K562 (cell line): Measurements from ENCODE around the gene RELL2. TPM values are rescaled to one million over a fixed set of nuclear protein-coding genes. Genes with fewer than 3 reads are reported as not detected.
A peak's percentile ranks its signal among the peaks of the same experiment; 100 is the strongest.

Experiments
- DACH1 ChIP-seq: fragments of 450-650 bp; IDR thresholded peaks from 2 replicates; pipeline ENCODE4 v1.6.1; 2018; ENCODE audit not compliant: partially characterized antibody
- ETV1 ChIP-seq: fragments of 450-650 bp; conservative IDR thresholded peaks from 2 replicates; pipeline ENCODE4 v1.6.1; 2016; ENCODE audit warnings: missing genetic modification characterization, control low read depth, low read depth, missing compliant biosample characterization
- FOXJ2 ChIP-seq: fragments of 200-800 bp; sonication (Bioruptor generic); IDR thresholded peaks from 2 replicates; pipeline ENCODE4 v1.6.1; 2016; ENCODE audit warnings: missing genetic modification characterization, missing compliant biosample characterization
- GABPA ChIP-seq: fragments of 200-800 bp; sonication (Bioruptor generic); conservative IDR thresholded peaks from 2 replicates; pipeline ENCODE4 v1.6.1; 2016; ENCODE audit warnings: low read depth, missing genetic modification characterization, missing compliant biosample characterization
- KAT2B ChIP-seq: IDR thresholded peaks from one replicate; pipeline ENCODE4 v1.6.1; 2012; ENCODE audit warnings: low read depth, mild to moderate bottlenecking, control low read depth, inconsistent platforms, low read length, moderate library complexity
- NEUROD1 ChIP-seq: fragments of 150-350 bp; IDR thresholded peaks from 2 replicates; pipeline ENCODE4 v1.6.1; 2014; ENCODE audit warnings: borderline replicate concordance, low read length, low read depth; ENCODE audit not compliant: partially characterized antibody
- NFE2 ChIP-seq: IDR thresholded peaks from 2 replicates; pipeline ENCODE4 v1.6.1; 2014; ENCODE audit warnings: antibody characterized with exemption, low read depth
- NFRKB ChIP-seq: fragments of 450-650 bp; IDR thresholded peaks from 2 replicates; pipeline ENCODE4 v1.6.1; 2016; ENCODE audit warnings: low read depth
- NR4A1 ChIP-seq, 2 experiments: fragments of 250-450 bp in 1 of 2; fragments of 450-650 bp in 1 of 2; sonication (Bioruptor Pico) in 1 of 2; IDR thresholded peaks; 2 replicates each; pipeline versions ENCODE4 v1.4.0 to v1.6.1; 2016 to 2020; ENCODE audit warnings: mild to moderate bottlenecking in 2 of 2, missing compliant biosample characterization in 1 of 2, missing genetic modification characterization in 1 of 2, moderate library complexity in 1 of 2
- PATZ1 ChIP-seq: fragments of 250-450 bp; sonication (Bioruptor Pico); IDR thresholded peaks from 2 replicates; pipeline ENCODE4 v1.5.0; 2020; ENCODE audit warnings: mild to moderate bottlenecking, borderline replicate concordance
- POLR2B ChIP-seq: fragments of 450-650 bp; IDR thresholded peaks from 2 replicates; pipeline ENCODE4 v1.6.1; 2018; ENCODE audit warnings: low read depth; ENCODE audit not compliant: partially characterized antibody
- SMARCA5 ChIP-seq: fragments of 450-650 bp; IDR thresholded peaks from 2 replicates; pipeline ENCODE4 v1.6.1; 2016
- TCF3 ChIP-seq: sonication (generic); formaldehyde crosslinking; IDR thresholded peaks from 2 replicates; pipeline ENCODE4 v1.4.0; 2020; ENCODE audit warnings: mild to moderate bottlenecking, missing genetic modification reagents
- TFAP4 ChIP-seq: sonication (generic); formaldehyde crosslinking; IDR thresholded peaks from 2 replicates; pipeline ENCODE4 v1.8.0; 2022; ENCODE audit warnings: missing genetic modification reagents, mild to moderate bottlenecking, moderate library complexity, borderline replicate concordance
- THRAP3 ChIP-seq: fragments of 450-650 bp; IDR thresholded peaks from 2 replicates; pipeline ENCODE4 v1.6.1; 2016; ENCODE audit warnings: mild to moderate bottlenecking, inconsistent platforms, borderline replicate concordance
- ZNF165 ChIP-seq: fragments of 250-450 bp; sonication (Bioruptor Pico); IDR thresholded peaks from 2 replicates; pipeline ENCODE4 v1.4.0; 2020; ENCODE audit warnings: borderline replicate concordance
- ZNF583 ChIP-seq: fragments of 250-450 bp; sonication (Bioruptor Pico); IDR thresholded peaks from 2 replicates; pipeline ENCODE4 v1.4.0; 2020
- ZNF699 ChIP-seq: fragments of 250-450 bp; sonication (Bioruptor Pico); IDR thresholded peaks from 2 replicates; pipeline ENCODE4 v1.8.0; 2021; ENCODE audit warnings: mild to moderate bottlenecking, moderate library complexity; ENCODE audit not compliant: insufficient replicate concordance
- polyA plus RNA-seq, 8 experiments: library from polyadenylated mRNA; depleted of rRNA in 4 of 8; stranded (reverse) in 5 of 8; unstranded in 3 of 8; fragments of >200 nt; fragmentation: Nextera tagmentation in 2 of 8; fragmentation: Illumina TruSeq in 1 of 8; extraction: Ambion mirVana in 2 of 8; extraction: Trizol in 1 of 8; gene quantifications; 2 replicates each; pipeline versions ENCODE4 v1.2.1 to v1.2.3, GENCODE V29; 2011 to 2014; ENCODE audit warnings: inconsistent platforms in 1 of 8, missing spikeins in 1 of 8
- total RNA-seq, 7 experiments: library from RNA; depleted of rRNA in 6 of 7; stranded (reverse); fragments of >200 nt in 6 of 7; fragmentation: Illumina TruSeq in 2 of 7; extraction: Trizol in 2 of 7; gene quantifications; 2 replicates each; pipeline versions ENCODE4 v1.2.1 to v1.2.3, GENCODE V29; 2011 to 2021; ENCODE audit warnings: low replicate concordance in 1 of 7
- TF ChIP-seq, protein P1 (sequence below): fragments of 250-450 bp; sonication (Bioruptor Pico); IDR thresholded peaks from 2 replicates; pipeline ENCODE4 v1.5.0; 2021; ENCODE audit warnings: mild to moderate bottlenecking, borderline replicate concordance
- TF ChIP-seq, protein P2 (sequence below): fragments of 250-450 bp; sonication (Bioruptor Pico); IDR thresholded peaks from 2 replicates; pipeline ENCODE4 v1.8.0; 2022; ENCODE audit warnings: inconsistent platforms

Gene RELL2
- total and polyA plus RNA-seq, 9 of the 15 experiments (the other 6 are each of a cell fraction or from before 2014, with no cell fraction given) = 0.06 to 36.0 (median 14.3) TPM

- TF ChIP-seq PATZ1 = no peak
- TF ChIP-seq FOXJ2 = no peak
- no peak; the same call in 1 of the 2 replicates for TF ChIP-seq GABPA (tag)
- no peak for TF ChIP-seq ZNF165
- TF ChIP-seq SMARCA5 = no peak
- no peak for TF ChIP-seq TCF3
- TF ChIP-seq ZNF583 (CRISPR knock-in tag) = 0 out of 2 replicates have a peak, but pooled peaks have one; percentile 36
- no peak for TF ChIP-seq ETV1 (tag)
- peak; percentile 49 for TF ChIP-seq TFAP4 (CRISPR knock-in tag)
- TF ChIP-seq, protein P1, sequence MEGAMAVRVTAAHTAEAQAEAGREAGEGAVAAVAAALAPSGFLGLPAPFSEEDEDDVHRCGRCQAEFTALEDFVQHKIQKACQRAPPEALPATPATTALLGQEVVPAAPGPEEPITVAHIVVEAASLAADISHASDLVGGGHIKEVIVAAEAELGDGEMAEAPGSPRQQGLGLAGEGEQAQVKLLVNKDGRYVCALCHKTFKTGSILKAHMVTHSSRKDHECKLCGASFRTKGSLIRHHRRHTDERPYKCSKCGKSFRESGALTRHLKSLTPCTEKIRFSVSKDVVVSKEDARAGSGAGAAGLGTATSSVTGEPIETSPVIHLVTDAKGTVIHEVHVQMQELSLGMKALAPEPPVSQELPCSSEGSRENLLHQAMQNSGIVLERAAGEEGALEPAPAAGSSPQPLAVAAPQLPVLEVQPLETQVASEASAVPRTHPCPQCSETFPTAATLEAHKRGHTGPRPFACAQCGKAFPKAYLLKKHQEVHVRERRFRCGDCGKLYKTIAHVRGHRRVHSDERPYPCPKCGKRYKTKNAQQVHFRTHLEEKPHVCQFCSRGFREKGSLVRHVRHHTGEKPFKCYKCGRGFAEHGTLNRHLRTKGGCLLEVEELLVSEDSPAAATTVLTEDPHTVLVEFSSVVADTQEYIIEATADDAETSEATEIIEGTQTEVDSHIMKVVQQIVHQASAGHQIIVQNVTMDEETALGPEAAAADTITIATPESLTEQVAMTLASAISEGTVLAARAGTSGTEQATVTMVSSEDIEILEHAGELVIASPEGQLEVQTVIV (CRISPR knock-in tag) = no peak
- no peak for TF ChIP-seq NFE2
- 0 out of 2 replicates have a peak, but pooled peaks have one; percentile 10 for TF ChIP-seq NR4A1 (CRISPR knock-in tag; IDR thresholded peaks at IDR 0.05)
- TF ChIP-seq NR4A1 (tag; IDR thresholded peaks at IDR 0.05) = peak; percentile 53; the same call in 1 of the 2 replicates
- no peak for TF ChIP-seq DACH1
- TF ChIP-seq, protein P2, sequence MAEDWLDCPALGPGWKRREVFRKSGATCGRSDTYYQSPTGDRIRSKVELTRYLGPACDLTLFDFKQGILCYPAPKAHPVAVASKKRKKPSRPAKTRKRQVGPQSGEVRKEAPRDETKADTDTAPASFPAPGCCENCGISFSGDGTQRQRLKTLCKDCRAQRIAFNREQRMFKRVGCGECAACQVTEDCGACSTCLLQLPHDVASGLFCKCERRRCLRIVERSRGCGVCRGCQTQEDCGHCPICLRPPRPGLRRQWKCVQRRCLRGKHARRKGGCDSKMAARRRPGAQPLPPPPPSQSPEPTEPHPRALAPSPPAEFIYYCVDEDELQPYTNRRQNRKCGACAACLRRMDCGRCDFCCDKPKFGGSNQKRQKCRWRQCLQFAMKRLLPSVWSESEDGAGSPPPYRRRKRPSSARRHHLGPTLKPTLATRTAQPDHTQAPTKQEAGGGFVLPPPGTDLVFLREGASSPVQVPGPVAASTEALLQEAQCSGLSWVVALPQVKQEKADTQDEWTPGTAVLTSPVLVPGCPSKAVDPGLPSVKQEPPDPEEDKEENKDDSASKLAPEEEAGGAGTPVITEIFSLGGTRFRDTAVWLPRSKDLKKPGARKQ = no peak
- TF ChIP-seq KAT2B = no peak
- no peak for TF ChIP-seq THRAP3
- no peak for TF ChIP-seq POLR2B
- TF ChIP-seq ZNF699 = no peak
- TF ChIP-seq NFRKB = peak; percentile 66
- no peak for TF ChIP-seq NEUROD1
Observed at GRCh38 chr5:141681695-141682641, 45.2 kb downstream of the RELL2 start, which contains the start of gene ARAP3 (continued).
